NCI-H146 treated with DMSO at 0.1 percent for 48 hours (cell line): ENCODE results near the gene RNASET2.

Source experiments
- DNase-seq: peaks from one replicate; lab custom pipeline; 2025; ENCODE audit not compliant: unreplicated experiment; lab: John Stamatoyannopoulos, UW

RNASET2 gene, protein sequence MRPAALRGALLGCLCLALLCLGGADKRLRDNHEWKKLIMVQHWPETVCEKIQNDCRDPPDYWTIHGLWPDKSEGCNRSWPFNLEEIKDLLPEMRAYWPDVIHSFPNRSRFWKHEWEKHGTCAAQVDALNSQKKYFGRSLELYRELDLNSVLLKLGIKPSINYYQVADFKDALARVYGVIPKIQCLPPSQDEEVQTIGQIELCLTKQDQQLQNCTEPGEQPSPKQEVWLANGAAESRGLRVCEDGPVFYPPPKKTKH

GRCh38 chr6:166956444-166957086, at the start of gene RNASET2:
RNASET2 (minus strand) TSS chr6:166956550; CDS start chr6:166956182, 368 bp downstream.
- DNase-seq, result peak; percentile 91

GRCh38 chr6:167005350-167006159, 49.2 kb upstream of the RNASET2 start:
- no peak for DNase-seq

DNA sequence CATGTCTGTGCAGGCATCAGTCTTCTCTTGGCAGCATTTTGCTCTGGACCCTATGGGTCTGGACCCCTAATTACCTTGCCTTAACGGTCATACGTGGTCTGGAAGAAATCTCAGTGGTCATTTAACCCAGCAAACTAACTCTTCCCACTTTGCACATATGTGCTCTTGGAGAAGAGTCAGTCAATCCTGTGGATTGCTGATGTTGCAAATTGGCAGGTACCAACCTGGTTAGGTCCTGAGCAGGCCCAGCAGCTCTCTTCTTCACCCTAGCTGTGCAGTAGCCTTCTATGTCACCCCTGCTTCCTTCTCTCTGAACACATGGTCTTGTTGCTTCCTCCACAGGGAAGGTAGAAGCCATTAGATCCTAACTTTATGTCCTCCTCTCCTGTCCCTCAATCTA, 44.4 kb upstream of the RNASET2 start:
- no peak for DNase-seq

DNA sequence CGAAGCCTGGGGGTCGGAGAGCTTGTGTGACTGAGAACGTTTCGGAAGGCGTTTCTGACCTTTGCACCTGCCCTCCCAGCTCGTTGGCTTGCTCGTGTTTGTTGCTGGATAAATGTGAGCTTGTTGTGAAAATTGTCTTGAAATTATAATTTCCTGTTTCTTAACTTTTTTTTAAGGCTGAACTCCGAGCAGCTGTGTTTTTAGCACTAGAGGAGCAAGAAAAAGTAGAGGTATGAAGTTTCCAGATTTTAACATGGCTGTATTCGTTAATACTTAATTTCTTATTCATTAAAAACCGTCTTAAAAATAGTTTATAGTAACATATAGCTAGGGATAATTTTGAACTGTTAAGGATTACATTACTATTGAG, 43.5 kb upstream of the RNASET2 start:
- DNase-seq, result peak; percentile 43

DNA sequence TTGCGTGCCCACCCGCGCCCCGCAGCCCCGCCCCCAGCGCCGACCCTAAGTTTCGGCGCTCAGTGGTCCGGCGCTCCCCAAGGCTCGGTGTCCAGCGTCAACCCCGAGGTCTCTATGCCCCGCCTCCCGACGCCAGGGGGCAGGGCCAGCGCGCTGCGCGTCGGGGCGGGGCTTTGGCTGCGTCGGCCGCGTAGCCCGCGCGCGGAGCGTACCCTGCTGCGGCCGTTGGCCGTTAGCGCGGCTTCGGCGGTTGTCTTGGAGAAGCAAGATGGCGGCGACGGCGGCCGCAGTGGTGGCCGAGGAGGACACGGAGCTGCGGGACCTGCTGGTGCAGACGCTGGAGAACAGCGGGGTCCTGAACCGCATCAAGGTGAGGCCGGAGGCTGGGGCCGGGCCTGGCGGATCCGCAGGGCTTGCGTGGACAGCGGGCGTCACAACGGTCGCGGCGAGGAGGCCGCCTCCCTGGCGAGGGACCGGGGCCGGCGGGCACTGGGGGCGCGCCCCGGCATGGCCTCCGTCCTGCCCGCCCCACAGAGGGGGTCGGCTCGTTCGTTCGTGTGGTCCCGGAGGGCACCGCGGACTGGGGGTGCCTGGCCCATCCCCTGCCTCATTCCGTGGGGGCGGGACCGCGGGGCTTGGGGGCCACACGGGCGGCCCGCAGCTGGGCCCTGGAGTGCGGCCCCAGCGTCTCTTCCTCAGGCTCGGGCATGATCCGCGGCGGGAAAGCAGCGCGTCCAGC, 43.0 kb upstream of the RNASET2 start, which contains the start of gene CEP43:
Gene CEP43, plus strand, starts transcription at position 253 of the 739 bp plus-strand sequence. Its CDS starts 16 bp downstream, at position 269.
- DNase-seq, result peak; percentile 97

- no peak for DNase-seq
Measured at GRCh38 chr6:166998256-166999144, 42.1 kb upstream of the RNASET2 start.

- no peak for DNase-seq
Measured at GRCh38 chr6:166997768-166998255, 41.5 kb upstream of the RNASET2 start.

GRCh38 chr6:166997348-166997747, 41.0 kb upstream of the RNASET2 start:
- no peak for DNase-seq

- no peak for DNase-seq
Measured at GRCh38 chr6:166996406-166996805, 40.1 kb upstream of the RNASET2 start.

GRCh38 chr6:166989427-166990032, 33.2 kb upstream of the RNASET2 start:
- DNase-seq, result no peak

DNA sequence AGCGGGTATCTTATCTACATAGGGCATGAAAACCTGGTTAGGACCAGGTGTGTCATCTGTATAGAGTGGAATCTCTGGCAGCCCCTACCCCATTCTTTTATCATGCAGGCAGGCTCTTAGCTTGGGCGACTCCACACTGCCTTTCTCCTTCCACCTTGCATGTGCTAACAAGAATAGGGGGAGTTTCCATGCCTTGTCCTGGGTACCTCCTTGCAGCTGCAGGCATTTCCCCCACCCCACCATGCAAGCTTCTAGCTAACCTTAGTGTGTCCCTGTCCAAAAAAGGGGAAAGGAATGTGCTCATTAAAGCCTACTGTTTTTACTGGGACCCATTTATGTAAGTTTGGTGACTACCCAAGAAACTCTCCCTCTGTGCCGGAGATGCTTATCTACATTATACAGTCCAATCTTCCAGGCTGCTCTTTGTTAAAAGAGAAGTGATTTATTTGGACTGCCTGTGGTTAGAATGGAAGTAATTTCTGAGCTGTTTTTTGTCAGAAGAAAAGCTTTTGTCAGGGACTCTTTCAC, 32.4 kb upstream of the RNASET2 start:
- no peak for DNase-seq

DNA sequence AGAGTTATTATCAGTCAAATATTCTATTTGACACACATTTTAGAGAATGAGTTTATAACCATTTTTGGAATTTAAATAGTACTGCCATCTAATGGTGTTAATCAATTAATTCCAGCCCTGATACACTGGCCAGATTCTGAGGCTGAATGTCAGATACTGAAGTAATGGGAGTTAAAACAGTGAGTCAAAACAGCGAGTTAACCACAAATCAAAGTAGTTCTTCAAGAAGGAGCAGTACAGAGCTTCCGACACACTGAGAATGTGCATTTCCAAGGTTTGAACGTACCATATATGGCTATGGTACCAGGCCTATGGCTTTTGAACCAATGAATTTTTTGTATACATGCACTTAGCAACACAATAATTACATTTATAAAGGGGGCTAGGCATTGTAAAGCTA, 31.6 kb upstream of the RNASET2 start:
- no peak for DNase-seq

DNA sequence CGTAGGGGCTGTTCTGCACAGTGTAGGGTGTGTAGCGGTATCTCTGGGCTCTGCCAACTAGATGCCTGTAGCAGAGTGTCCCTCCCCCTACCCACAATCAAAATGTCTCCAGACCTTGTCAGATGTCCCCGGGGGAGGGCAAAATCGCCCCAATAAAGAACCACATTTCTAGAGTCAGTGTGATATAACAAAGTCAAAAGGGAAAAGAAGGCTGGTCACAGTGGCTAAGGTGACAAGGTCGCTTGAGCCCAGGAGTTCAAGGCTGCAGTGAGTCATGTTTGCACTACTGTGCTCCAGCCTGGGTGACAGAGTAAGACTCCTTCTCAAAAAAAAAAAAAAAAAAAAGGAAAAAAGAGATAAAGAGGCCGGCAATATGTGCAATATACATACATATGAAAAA, 31.1 kb upstream of the RNASET2 start:
- no peak for DNase-seq

DNA sequence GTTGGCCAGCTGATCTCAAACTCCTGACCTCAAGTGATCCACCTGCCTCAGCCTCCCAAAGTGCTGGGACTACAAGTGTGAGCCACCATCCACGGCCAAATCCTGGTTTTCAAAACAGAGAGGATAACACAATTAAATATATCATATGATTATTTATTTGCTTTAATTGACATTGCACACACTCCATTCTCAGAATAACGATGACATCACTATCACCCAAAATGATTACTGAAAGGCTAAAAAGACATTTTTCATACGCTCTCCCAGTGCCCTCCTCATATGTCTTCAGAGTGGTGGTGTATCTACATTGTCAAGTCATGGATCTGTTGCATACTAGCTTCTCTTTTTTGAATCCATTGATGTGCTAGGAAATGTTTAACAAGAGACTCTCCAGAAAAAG, 24.4 kb upstream of the RNASET2 start:
- DNase-seq, result no peak

- DNase-seq, result no peak
Measured at GRCh38 chr6:166977621-166978525, 21.5 kb upstream of the RNASET2 start.

DNA sequence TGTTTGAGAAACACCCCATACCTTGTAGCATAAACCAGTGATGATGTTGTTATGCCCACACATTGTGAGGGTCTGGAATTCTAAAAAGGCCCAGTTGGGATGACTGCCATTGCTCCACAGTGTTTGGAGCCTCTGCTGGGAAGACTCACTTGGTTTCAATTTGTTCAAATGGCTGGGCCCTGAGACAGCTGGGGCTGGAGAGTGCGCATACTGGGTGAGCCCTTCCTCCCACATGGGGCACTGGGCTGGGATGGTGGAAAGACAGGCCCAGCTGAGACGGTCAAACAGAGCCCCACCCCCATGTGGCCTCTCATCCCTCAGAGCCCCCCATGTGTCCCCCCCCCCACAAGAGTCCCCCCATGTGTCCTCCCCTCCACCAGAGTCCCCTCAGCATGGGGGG, 20.3 kb upstream of the RNASET2 start:
- DNase-seq, result no peak

DNA sequence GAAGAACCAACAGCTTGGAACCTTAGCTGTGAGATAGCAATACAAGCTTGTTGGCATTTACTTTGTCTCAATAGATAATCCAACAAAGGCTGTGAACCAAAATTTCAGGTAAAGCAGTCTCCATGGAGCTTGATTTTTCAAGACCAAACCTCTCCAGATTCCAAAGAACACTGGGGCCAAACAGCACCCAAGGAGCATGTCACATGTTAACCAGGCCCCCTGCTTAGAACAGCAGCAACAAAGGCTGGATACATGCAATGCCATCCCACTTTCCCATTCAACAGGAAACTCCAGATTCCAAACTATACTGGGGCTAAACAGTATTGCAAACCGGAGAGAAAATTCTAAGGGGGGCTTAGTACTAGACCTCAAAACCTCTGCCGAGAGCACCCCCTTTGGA, 15.8 kb upstream of the RNASET2 start:
- no peak for DNase-seq

- DNase-seq, result no peak
Measured at GRCh38 chr6:166971271-166971670, 14.9 kb upstream of the RNASET2 start.
